ENCODE measurements around the gene SIGLEC10.

- TF ChIP-seq CTCF (IDR thresholded peaks at IDR 0.05), result no peak
- TF ChIP-seq EP300 (IDR thresholded peaks at IDR 0.05), result no peak
- no peak for TF ChIP-seq POLR2A (IDR thresholded peaks at IDR 0.05)
- TF ChIP-seq POLR2AphosphoS5 (IDR thresholded peaks at IDR 0.05), result peak in 1 of 3 donors; percentile 12
Observed at GRCh38 chr19:51367565-51368365, 49.7 kb downstream of the SIGLEC10 start.
